Right ventricle myocardium superior (tissue), 1 donor: ENCODE measurements around the gene KRTAP10-10. TPM values are rescaled to one million over a fixed set of nuclear protein-coding genes. Genes with fewer than 3 reads are reported as not detected.

Experiments
- total RNA-seq: library from RNA; stranded (reverse); fragmentation: NEBNext Ultra II Directional; extraction: Animal tissue kit (Norgen Biotek cat#: 25700); gene quantifications from one replicate; pipeline ENCODE4 v1.2.1, GENCODE V29; 2021
- donor health status: DM: no; HTN: yes; CAD: no; lungs with severe emphysema.

KRTAP10-10 gene
- total RNA-seq, 1 donor from 2014 or later, result not detected

Other genes starting within 250 kb of the KRTAP10-10 start
- gene LRRC3, start 181.8 kb upstream of the KRTAP10-10 start, total RNA-seq, result 2.7 TPM
- not detected for gene KRTAP10-1, start 97.2 kb upstream of the KRTAP10-10 start, total RNA-seq
- gene KRTAP10-2, start 85.9 kb upstream of the KRTAP10-10 start, total RNA-seq, result not detected
- gene KRTAP10-3, start 78.6 kb upstream of the KRTAP10-10 start, total RNA-seq, result not detected
- gene KRTAP10-4, start 63.6 kb upstream of the KRTAP10-10 start, total RNA-seq, result not detected
- not detected for gene KRTAP10-5, start 56.8 kb upstream of the KRTAP10-10 start, total RNA-seq
- not detected for gene KRTAP10-6, start 44.9 kb upstream of the KRTAP10-10 start, total RNA-seq
- not detected for gene KRTAP10-7, start 36.8 kb upstream of the KRTAP10-10 start, total RNA-seq
- not detected for gene KRTAP10-8, start 25.3 kb upstream of the KRTAP10-10 start, total RNA-seq
- not detected for gene KRTAP10-9, start 10.3 kb upstream of the KRTAP10-10 start, total RNA-seq
- not detected for gene KRTAP10-11, start 9.1 kb downstream of the KRTAP10-10 start, total RNA-seq
- gene KRTAP12-4, start 17.3 kb downstream of the KRTAP10-10 start, total RNA-seq, result not detected
- gene KRTAP12-3, start 20.6 kb downstream of the KRTAP10-10 start, total RNA-seq, result not detected
- not detected for gene KRTAP12-2, start 29.6 kb downstream of the KRTAP10-10 start, total RNA-seq
- gene KRTAP12-1, start 44.8 kb downstream of the KRTAP10-10 start, total RNA-seq, result not detected
- not detected for gene KRTAP10-12, start 59.8 kb downstream of the KRTAP10-10 start, total RNA-seq
- 0.51 TPM for gene TSPEAR, start 74.2 kb downstream of the KRTAP10-10 start, total RNA-seq
- gene UBE2G2, start 164.5 kb downstream of the KRTAP10-10 start, total RNA-seq, result 64.5 TPM
- 66.5 TPM for gene SUMO3, start 180.7 kb downstream of the KRTAP10-10 start, total RNA-seq
- 133 TPM for gene PTTG1IP, start 236.3 kb downstream of the KRTAP10-10 start, total RNA-seq